GM06990 (cell line): ENCODE data around the gene LRBA.

Experiments
- DNase-seq: peaks from one replicate; pipeline ENCODE4 v3.0.0-alpha.2; 2011; ENCODE audit not compliant: insufficient read length; ENCODE audit errors: extremely low read depth
- H3K27me3 ChIP-seq: replicated peaks from 2 replicates; pipeline ENCODE4 v1.6.0; 2011; ENCODE audit warnings: low read length; ENCODE audit not compliant: control insufficient read depth, insufficient read depth
- H3K36me3 ChIP-seq: 2 replicates; pipeline ENCODE4 v1.5.1; 2011; ENCODE audit warnings: low read length; ENCODE audit not compliant: control insufficient read depth, insufficient read depth
- H3K4me3 ChIP-seq: replicated peaks from 2 replicates; pipeline ENCODE4 v1.5.1; 2011; ENCODE audit warnings: low read depth, mild to moderate bottlenecking, control low read depth, low read length
- CTCF ChIP-seq: IDR thresholded peaks from 2 replicates; pipeline ENCODE4 v1.5.1; 2011; ENCODE audit warnings: low read length, control low read depth, mild to moderate bottlenecking, inconsistent platforms; ENCODE audit not compliant: insufficient read depth, poor library complexity, severe bottlenecking

LRBA gene

GRCh38 chr4:150278206-150278605 is 736.9 kb downstream of the LRBA start:
- Histone ChIP-seq H3K27me3 (no peaks in the 10 kb centered on the region), H3K4me3 (no peak overlapping the region), H3K36me3 (peaks cover 2% of the 10 kb centered on the region)
- no peak for TF ChIP-seq CTCF
- DNase-seq: no peak

GRCh38 chr4:150268444-150268843 is 746.6 kb downstream of the LRBA start:
- H3K27me3 ChIP-seq: no peaks in the 10 kb centered on the region
- no peak overlapping the region for H3K4me3 ChIP-seq
- TF ChIP-seq CTCF: no peak
- no peak for DNase-seq
- H3K36me3 ChIP-seq: no peaks in the 10 kb centered on the region; the same call in 1 of the 2 replicates

GRCh38 chr4:150265806-150266205 is 749.3 kb downstream of the LRBA start:
- TF ChIP-seq CTCF: no peak
- no peak for DNase-seq
- Histone ChIP-seq H3K4me3 (no peak overlapping the region), H3K27me3 (no peaks in the 10 kb centered on the region), H3K36me3 (no peaks in the 10 kb centered on the region; the same call in 1 of the 2 replicates)

- Histone ChIP-seq H3K36me3 (no peaks in the 10 kb centered on the region), H3K27me3 (no peaks in the 10 kb centered on the region), H3K4me3 (no peak overlapping the region)
- no peak for DNase-seq
- TF ChIP-seq CTCF: no peak
Measured at GRCh38 chr4:150264595-150265161, 750.4 kb downstream of the LRBA start.

- TF ChIP-seq CTCF: no peak
- Histone ChIP-seq H3K36me3 (no peaks in the 10 kb centered on the region), H3K4me3 (no peak overlapping the region), H3K27me3 (no peaks in the 10 kb centered on the region)
- no peak for DNase-seq
Measured at GRCh38 chr4:150262611-150263010, 752.5 kb downstream of the LRBA start.

GRCh38 chr4:150261571-150261970 is 753.5 kb downstream of the LRBA start:
- no peak for TF ChIP-seq CTCF
- H3K27me3 ChIP-seq: no peaks in the 10 kb centered on the region
- no peaks in the 10 kb centered on the region for H3K36me3 ChIP-seq
- no peak overlapping the region for H3K4me3 ChIP-seq
- no peak for DNase-seq
